ENCODE data around the gene FYTTD1.

FYTTD1 gene

GRCh38 chr3:197833930-197834715 lies 84.4 kb downstream of the FYTTD1 start:
- no peak for DNase-seq (ENCODE audit: low spot score)

- DNase-seq (ENCODE audit: low spot score) = no peak
Measured at GRCh38 chr3:197835509-197835908, 85.8 kb downstream of the FYTTD1 start.

DNA sequence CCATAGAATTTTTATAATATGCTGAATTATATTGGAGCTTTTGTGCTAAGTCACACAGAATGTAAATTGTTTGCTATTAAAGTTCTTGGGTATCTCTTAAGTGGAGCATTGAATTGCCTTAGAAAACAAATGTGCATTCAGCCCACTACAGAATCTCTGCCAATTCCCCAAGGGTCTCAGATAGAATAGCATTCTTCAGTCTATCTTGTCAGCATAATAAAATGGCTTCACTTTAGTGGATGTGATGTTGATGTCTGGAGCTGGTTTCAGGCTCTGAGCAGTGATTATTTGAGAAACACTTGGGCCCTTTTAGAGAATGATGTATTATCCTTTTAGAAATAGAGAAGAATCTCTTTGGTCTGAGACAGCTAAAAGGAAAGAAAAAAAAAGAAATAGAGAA lies 86.6 kb downstream of the FYTTD1 start:
- no peak for DNase-seq (ENCODE audit: low spot score)

All from Ammon's horn (tissue), 1 donor.